HG03442 (cell line): ENCODE data around the gene CHMP4B.

ENCODE experiments used
- ATAC-seq: cut with Tn5 transposase; IDR thresholded peaks from one replicate; pipeline ENCODE4 v1.9.1; 2021; ENCODE audit warnings: mild to moderate bottlenecking, moderate library complexity; ENCODE audit not compliant: unreplicated experiment

CHMP4B gene

DNA sequence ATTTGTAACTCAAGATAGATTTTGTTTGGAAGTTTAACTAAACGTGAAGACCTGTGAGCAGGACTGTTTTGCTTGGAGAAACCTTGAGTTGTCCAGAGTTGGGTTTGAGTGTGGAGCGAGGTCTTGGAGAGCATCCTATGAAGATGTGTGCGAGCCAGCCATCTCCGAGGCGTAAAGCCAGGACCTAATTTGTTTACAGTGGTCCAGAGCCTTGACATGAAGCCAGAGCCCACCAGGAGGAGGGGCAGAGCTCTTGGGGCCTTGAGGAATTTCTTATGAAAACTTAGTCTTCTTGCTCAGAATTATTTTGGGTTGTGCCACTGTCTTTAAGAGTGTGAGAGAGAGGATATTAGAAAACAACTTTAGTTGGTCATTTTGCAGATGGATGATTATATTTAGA is 6.3 kb downstream of the CHMP4B start:
- ATAC-seq, result no peak

DNA sequence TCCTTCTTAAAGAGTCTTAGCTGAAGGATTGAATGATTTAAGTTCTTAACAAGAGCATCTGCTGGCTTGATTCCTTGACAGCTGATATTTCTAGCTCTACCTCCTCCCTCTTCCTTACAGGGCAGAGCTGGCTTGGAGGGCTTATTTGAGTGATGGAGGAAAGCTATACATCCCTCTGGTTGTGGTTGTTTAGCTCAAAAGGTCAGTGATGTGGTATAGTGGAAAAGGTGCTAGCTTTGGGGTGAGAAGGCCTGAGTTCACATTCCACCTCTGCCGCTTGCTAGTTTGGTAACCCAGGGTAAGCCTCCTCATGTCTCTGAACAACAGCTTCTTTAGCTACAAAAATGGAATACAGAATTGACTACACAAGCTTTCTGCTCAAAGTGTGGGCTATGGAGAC is 8.3 kb downstream of the CHMP4B start:
- no peak for ATAC-seq

DNA sequence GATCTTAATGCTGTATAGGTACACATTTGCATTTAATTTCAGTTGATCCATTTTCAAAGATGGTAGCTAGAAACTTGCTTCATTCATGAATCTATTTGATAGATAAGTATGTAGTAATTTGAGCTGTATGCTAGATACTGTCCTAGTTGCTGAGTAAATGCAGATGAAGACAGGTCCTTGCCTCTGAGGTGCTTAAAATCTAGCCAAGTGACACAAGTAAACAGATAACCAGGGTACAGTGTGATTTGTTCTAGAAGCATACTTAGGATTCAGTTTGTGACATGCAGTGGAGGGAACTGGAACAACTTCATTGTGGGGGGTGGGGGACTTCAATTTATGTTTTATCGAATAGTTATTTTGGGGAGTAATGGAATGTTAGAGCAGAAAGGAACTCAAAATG is 9.2 kb downstream of the CHMP4B start:
- no peak for ATAC-seq

GRCh38 chr20:33821270-33821836 is 10.2 kb downstream of the CHMP4B start:
- no peak for ATAC-seq

DNA sequence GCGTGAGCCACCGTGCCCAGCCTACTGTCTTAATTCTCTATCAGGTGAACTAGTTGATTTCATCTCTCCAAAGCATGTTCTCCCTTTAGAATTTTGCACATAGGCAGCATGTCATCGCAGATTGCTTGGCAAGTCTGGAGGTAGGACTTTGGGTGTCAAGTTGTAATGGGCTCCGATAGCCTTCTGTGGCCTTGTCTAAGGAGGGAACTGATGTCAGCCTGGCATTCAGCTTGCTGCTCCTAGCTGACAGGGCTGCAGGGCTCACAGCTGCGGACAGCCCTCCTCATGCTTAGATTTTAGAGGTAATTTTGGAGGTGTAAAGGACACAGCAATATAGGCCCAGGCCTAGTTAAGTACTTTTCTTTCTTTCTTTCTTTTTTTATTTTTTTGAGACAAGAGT is 11.3 kb downstream of the CHMP4B start:
- ATAC-seq, result no peak

DNA sequence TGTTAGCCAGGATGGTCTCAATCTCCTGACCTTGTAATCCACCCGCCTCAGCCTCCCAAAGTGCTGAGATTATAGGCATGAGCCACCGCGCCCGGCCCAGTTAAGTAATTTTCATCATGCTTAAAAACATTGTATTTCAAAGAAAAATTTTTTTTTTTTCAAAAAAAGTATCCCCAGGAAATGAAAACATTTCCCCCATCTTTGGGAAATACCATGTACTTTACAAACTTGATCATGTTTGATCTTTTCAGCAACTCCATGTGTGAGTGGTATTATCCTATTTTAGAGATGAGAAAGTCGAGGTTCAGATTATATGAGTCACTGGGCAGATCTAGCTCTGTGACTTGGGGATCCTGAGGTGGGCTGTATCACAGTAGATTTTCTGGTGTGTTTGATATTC is 11.8 kb downstream of the CHMP4B start:
- ATAC-seq, result no peak

- ATAC-seq, result no peak
Measured at GRCh38 chr20:33824852-33825251, 13.7 kb downstream of the CHMP4B start.

- no peak for ATAC-seq
Measured at GRCh38 chr20:33825340-33826269, 14.5 kb downstream of the CHMP4B start.

DNA sequence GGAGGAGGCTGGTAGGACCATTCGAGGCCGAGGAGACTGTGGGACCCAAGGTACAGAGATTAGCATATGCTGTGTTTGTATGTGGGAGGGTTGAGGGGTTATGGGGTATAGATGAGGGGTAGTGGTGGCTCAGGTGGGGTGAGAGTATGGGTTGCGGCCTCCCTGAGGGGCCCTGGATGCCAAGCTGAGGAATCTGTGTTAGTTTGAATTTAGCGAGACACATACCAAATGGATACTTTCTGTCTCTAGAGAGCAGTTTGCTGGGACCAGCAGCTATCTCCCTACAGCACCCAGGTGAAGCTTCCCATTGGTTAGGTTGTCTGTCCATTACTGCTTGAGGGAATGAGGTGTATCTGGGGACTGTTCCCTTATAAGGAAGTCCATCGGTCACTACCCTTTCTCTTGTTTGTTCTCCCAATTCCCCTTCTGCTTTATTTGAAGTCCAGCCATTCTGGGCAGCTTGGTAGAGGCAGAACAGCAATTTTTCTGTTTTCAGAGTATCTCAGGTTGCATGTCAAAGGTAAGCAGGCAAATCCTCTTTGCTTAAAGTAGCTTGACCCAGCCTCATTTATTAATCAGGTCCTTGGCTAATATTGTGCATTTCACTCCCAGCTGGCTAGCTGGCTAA is 15.2 kb downstream of the CHMP4B start:
- ATAC-seq, result no peak

DNA sequence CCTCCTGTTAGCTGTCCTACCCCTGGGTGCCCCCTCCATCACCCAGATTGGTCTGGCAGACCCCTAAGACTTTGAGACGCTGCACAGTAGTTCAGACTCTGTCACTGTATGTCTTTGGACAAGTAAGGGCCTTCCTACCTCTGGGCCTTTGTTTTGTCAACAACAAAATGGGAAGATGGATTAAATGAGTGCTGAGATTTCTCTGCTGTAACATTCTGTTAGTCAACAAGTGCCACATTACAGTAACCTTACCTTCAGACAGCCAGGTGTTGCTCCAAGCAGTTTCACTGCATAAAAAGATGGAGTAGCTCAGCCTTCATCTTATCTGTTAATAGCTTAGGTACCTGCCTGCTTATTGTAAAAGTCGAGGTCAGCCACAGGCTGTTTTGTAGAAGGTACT is 16.0 kb downstream of the CHMP4B start:
- ATAC-seq, result no peak

GRCh38 chr20:33827634-33828325 is 16.6 kb downstream of the CHMP4B start:
- ATAC-seq, result no peak

- no peak for ATAC-seq
Measured at GRCh38 chr20:33828326-33828844, 17.2 kb downstream of the CHMP4B start.

GRCh38 chr20:33828967-33829560 is 17.9 kb downstream of the CHMP4B start:
- ATAC-seq, result no peak

GRCh38 chr20:33829636-33830035 is 18.5 kb downstream of the CHMP4B start:
- ATAC-seq, result no peak

- ATAC-seq, result no peak
Measured at GRCh38 chr20:33830371-33830770, 19.2 kb downstream of the CHMP4B start.

- no peak for ATAC-seq
Measured at GRCh38 chr20:33832103-33832804, 21.1 kb downstream of the CHMP4B start.

DNA sequence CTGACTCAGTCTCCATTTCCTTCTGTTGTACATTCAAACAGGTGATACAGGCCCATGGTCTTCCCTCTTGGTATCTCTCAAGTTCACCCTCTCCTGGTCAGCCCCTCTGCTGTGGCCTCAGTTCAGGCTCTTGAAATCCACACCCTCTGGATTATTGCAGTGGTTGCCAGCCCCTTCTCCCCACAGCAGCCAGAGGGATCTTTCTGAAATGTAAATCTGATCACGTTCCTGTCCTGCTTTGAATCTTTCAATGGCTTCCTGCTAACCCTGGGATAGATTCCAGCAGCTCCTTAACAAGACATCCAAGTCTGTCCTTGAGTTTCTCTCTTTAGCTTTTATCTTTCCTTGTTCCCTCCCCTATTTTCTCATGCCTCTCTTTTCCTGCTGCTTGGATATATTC is 22.2 kb downstream of the CHMP4B start:
- no peak for ATAC-seq

DNA sequence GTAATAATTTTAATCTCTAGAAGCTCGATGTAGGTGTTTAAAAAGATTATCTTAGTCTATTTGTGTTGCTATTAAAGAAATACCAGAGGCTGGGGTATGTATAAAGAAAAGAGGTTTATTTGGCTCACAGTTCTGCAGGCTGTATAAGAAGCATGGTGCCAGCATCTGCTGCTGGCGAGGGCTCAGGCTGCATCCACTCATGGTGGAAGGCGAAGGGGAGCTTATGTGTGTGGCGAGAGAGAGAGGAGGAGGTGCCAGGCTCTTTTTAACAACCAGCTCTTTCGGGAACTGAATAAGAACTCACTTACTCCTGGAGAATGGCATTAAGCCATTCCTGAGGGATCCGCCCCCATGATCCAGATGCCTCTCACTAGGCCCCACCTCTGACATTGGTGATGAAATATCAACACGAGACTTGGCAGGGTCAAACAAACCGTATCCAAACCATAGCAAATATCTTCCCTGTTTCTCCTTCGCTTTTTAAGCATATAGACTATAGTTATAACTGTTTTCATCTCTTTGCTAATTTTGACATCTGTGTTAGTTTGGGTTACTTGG is 24.5 kb downstream of the CHMP4B start:
- no peak for ATAC-seq

DNA sequence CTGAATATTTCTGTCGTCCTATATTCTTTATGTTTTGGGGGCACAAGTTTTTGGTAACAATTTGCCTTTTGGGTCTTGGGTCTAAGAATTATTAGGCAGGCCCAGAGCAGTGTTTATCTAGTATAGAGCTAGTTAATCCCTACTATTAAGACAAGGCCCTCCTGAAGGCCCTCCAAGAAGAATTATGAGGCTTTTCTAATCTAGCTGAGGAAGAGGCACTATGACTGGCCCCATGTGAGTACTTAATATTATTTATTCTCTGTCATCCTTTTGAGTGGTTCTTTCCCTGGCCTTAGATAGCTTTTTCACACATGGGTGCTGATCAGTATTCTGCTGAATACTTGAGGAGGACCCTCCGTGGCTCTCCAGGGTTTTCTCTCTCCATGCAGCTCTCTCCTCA is 25.1 kb downstream of the CHMP4B start:
- ATAC-seq, result no peak
